Muscle layer of duodenum (tissue), 2 donors: ENCODE data around the gene MIS12.

Source experiments
- H3K27ac ChIP-seq: one replicate; pipeline ENCODE4 v1.7.0; 2013; ENCODE audit warnings: mild to moderate bottlenecking, low read length
- H3K27me3 ChIP-seq: one replicate; pipeline ENCODE4 v1.7.0; 2013; ENCODE audit warnings: low read depth, mild to moderate bottlenecking, control low read depth, low read length
- H3K36me3 ChIP-seq, 2 donors: one replicate each; pipeline ENCODE4 v1.7.0; 2013; ENCODE audit warnings: low read length in 2 of 2, control low read depth in 1 of 2, mild to moderate bottlenecking in 1 of 2; ENCODE audit not compliant: insufficient read depth in 2 of 2, control insufficient read depth in 1 of 2
- H3K4me1 ChIP-seq, 2 donors: one replicate each; pipeline ENCODE4 v1.7.0; 2013; ENCODE audit warnings: low read length in 2 of 2, mild to moderate bottlenecking in 2 of 2, control low read depth in 1 of 2, moderate library complexity in 1 of 2; ENCODE audit not compliant: insufficient read depth in 2 of 2, control insufficient read depth in 1 of 2
- H3K4me3 ChIP-seq, 2 donors: one replicate each; pipeline ENCODE4 v1.7.0; 2013; ENCODE audit warnings: low read length in 2 of 2, low read depth in 1 of 2, mild to moderate bottlenecking in 1 of 2
- H3K9me3 ChIP-seq, 2 donors: one replicate each; pipeline ENCODE4 v1.7.0; 2013; ENCODE audit warnings: low read length in 2 of 2, control low read depth in 1 of 2, mild to moderate bottlenecking in 1 of 2; ENCODE audit not compliant: control insufficient read depth in 1 of 2
- donor health status: healthy.

MIS12 gene

DNA sequence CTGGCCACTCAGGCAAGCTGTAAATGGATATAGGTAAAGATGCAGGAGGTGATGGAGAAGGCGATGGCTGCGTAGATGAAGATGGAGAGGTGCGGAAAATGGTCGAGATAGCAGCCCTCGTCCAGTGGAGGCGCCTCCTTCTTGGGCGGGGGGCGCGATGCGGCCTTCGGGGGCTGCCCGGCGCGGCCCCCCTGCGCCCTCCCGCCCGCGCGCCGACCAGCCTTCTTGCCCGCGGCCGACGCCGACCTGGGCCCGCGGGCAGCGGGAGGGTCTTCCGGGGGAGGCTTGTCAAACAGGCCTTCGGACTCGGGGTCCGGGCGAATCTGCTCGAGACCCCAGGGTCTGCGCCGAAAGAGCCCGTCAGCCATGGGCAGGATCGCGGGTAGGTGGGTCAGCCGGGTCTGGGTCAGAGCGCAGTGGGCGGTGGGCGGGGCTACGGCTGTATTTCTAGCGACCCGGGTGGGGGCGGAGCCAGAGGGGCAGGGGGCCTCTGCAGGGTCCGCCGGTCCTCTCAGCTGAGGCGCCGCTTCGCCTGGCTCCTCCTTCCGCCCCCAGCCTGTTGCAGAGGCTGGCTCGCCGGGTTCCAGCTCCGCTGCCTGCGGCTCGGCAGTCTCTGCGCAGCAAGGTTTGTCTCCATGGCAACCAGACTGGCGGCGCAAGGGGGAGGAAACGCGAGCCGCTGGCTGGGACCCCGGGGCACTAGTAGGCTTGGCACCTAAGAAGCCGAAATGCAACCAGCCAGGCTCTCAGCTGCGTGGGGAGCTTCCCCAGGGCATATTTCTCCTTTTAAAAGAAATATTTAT, 14.4 kb downstream of the MIS12 start:
- Histone ChIP-seq H3K27ac (no peak overlapping the region), H3K4me1 (peaks cover 0 to 11% of the 10 kb centered on the region in 2 donors), H3K9me3 (no peaks in the 10 kb centered on the region), H3K4me3 (peak overlapping the region; percentile 59 to 69), H3K27me3 (no peaks in the 10 kb centered on the region), H3K36me3 (no peaks in the 10 kb centered on the region)

- Histone ChIP-seq H3K27ac (no peak overlapping the region), H3K36me3 (no peaks in the 10 kb centered on the region), H3K27me3 (no peaks in the 10 kb centered on the region), H3K4me3 (no peak overlapping the region), H3K9me3 (no peaks in the 10 kb centered on the region), H3K4me1 (peaks cover 0 to 11% of the 10 kb centered on the region in 2 donors)
Measured at GRCh38 chr17:5501685-5502084, 15.3 kb downstream of the MIS12 start.

DNA sequence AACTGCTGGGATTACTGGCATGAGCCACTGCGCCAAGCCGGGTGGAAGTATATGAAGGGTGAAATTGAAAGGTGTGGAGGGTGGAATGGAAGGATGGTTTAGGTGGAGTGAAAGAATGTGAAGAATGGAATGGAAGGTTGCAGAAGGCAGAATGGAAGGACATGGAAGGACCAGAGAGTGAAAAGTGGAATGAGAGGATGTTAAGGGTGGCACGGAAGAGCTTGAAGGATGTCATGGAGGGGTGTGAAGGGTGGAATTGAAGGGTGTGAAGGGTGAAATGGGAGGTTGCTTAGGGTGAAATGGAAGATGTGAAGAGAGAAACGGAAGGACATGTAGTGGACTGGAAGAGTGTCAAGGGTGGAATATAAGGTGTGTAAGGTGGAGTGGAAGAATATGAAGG, 16.2 kb downstream of the MIS12 start:
- H3K4me1 ChIP-seq: peaks cover 0 to 11% of the 10 kb centered on the region in 2 donors
- H3K4me3 ChIP-seq: no peak overlapping the region
- H3K27ac ChIP-seq: no peak overlapping the region
- H3K36me3 ChIP-seq: no peaks in the 10 kb centered on the region
- H3K27me3 ChIP-seq: no peaks in the 10 kb centered on the region
- H3K9me3 ChIP-seq: no peaks in the 10 kb centered on the region

- no peaks in the 10 kb centered on the region for H3K27me3 ChIP-seq
- H3K27ac ChIP-seq: no peak overlapping the region
- no peak overlapping the region for H3K4me3 ChIP-seq
- no peaks in the 10 kb centered on the region for H3K9me3 ChIP-seq
- H3K4me1 ChIP-seq: no peaks in the 10 kb centered on the region
- H3K36me3 ChIP-seq: no peaks in the 10 kb centered on the region
Measured at GRCh38 chr17:5506307-5506706, 19.9 kb downstream of the MIS12 start.

GRCh38 chr17:5508810-5509209, 22.4 kb downstream of the MIS12 start:
- H3K4me3 ChIP-seq: no peak overlapping the region
- no peaks in the 10 kb centered on the region for H3K36me3 ChIP-seq
- H3K27ac ChIP-seq: no peak overlapping the region
- H3K27me3 ChIP-seq: no peaks in the 10 kb centered on the region
- no peaks in the 10 kb centered on the region for H3K9me3 ChIP-seq
- H3K4me1 ChIP-seq: no peaks in the 10 kb centered on the region

DNA sequence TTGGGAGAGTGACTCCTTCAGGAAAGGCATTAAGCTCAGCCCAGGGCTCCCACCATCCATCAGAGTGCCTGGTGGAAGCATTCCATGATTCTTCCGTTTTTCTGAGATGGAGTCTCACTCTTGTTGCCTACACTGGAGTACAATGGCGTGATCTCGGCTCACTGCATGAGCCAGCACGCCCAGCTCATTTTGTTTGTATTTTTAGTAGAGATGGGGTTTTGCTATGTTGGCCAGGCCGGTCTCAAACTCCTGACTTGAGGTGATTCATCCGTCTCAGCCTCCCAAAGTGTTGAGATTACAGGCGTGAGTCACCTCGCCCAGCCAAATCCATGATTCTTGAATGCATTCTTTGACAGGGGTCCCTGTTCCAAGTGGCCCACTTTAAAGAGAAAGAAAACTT, 23.1 kb downstream of the MIS12 start:
- no peaks in the 10 kb centered on the region for H3K9me3 ChIP-seq
- no peaks in the 10 kb centered on the region for H3K4me1 ChIP-seq
- no peak overlapping the region for H3K27ac ChIP-seq
- no peaks in the 10 kb centered on the region for H3K27me3 ChIP-seq
- no peak overlapping the region for H3K4me3 ChIP-seq
- no peaks in the 10 kb centered on the region for H3K36me3 ChIP-seq

DNA sequence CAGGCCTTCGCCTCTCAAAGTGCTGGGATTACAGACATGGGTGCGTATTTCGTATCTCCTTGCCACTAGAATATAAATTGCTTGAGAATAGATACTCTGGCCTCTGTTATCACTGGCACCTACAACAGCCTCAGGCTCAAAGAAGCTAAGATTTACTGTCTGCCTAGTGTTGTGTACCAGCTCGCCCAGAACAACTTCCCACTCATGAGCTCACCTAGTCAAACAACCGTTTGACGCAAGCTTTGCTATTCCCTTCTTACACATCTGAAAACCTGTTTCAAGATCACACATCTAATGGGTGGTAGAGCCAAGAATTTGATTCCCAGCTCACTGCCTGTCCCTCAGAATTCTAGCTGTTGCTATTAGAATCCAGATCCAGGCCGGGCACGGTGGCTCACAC, 24.4 kb downstream of the MIS12 start:
- peaks cover 0 to 6% of the 10 kb centered on the region in 2 donors for H3K36me3 ChIP-seq
- H3K9me3 ChIP-seq: no peaks in the 10 kb centered on the region
- no peak overlapping the region for H3K27ac ChIP-seq
- no peaks in the 10 kb centered on the region for H3K4me1 ChIP-seq
- H3K4me3 ChIP-seq: no peak overlapping the region
- H3K27me3 ChIP-seq: no peaks in the 10 kb centered on the region

DNA sequence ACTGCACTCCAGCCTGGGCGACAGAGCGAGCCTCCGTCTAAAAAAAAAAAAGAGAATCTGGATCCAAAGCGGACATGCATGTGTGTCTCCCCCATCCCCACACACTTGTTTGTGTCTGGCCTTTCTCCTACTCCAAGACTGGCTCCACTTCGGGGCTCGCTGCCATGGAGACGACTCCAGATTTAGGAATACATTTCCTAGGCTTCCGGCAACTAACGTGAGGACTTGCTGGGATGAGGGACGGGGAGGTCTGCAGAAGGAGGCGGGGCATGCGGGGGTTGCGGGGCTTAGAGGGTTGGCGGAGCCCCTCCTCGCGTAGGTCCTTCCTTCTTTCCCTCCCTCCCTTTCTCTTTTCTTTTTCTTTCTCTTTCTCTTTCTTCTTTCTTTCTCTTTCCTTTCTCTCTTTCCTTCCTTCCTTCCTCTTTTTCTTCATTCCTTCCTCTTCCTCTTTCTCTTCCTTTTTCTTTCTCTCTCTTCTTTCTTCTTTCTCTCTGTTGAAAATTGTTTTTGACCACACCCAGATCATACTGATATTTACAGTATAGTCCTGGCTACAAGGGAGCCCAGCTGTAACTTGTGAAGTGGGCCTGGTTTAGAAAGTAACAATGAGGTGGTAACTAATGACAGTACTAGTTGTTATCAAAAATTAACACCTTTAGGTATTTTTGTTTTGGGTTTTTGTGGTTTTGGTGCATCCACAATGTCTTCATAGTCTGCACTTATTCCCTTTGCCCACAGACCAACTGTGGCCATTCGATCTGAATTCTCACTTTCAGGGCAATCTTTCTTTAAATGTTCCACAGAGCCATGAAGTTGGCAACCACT, 25.2 kb downstream of the MIS12 start:
- Histone ChIP-seq H3K4me3 (no peak overlapping the region), H3K9me3 (no peaks in the 10 kb centered on the region), H3K27ac (no peak overlapping the region), H3K4me1 (no peaks in the 10 kb centered on the region), H3K36me3 (peaks cover 0 to 6% of the 10 kb centered on the region in 2 donors), H3K27me3 (no peaks in the 10 kb centered on the region)

DNA sequence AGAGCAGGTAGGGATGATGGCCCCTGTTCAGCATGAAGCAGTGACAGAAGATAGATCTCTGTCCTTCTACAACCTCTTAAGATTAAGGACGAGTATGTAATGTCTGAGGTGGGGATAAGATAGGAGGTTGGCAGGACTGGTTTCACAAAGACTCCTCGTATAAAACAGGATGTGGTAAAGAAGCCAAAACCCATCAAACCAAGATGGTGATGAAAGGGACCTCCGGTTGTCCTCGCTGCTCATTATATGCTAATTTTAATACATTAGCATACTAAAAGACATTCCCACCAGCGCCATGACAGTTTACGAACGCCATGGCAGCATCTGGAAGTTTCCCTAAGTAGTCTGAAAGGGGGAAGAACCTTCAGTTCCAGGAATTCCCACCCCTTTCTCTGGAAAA, 27.3 kb downstream of the MIS12 start:
- H3K4me3 ChIP-seq: no peak overlapping the region
- H3K9me3 ChIP-seq: no peaks in the 10 kb centered on the region
- H3K27me3 ChIP-seq: no peaks in the 10 kb centered on the region
- no peaks in the 10 kb centered on the region for H3K4me1 ChIP-seq
- H3K27ac ChIP-seq: no peak overlapping the region
- H3K36me3 ChIP-seq: peaks cover 0 to 6% of the 10 kb centered on the region in 2 donors

DNA sequence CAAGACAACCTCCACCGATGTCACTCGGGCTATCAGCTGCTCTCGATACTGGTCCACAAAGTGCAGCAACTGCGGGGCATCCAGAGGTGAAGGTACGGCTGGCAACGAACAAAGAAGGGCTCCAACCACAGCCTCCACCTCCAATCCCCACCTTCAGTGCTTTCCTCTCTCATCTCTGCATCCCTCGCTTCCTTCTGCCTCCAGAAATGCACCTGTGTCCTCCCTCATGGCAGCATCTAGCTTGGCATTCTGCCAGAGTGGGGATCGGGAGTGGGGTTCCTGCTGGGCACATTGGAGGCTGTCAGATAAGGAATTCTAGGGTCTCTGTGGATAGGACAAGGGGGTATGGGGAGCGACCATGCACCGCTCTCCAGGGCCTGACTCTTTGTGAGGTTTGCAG, 28.6 kb downstream of the MIS12 start:
- Histone ChIP-seq H3K36me3 (peaks cover 0 to 6% of the 10 kb centered on the region in 2 donors), H3K27me3 (no peaks in the 10 kb centered on the region), H3K4me3 (no peak overlapping the region), H3K4me1 (no peaks in the 10 kb centered on the region), H3K27ac (no peak overlapping the region), H3K9me3 (no peaks in the 10 kb centered on the region)

- no peaks in the 10 kb centered on the region for H3K27me3 ChIP-seq
- no peak overlapping the region for H3K27ac ChIP-seq
- no peaks in the 10 kb centered on the region for H3K4me1 ChIP-seq
- H3K4me3 ChIP-seq: no peak overlapping the region
- H3K9me3 ChIP-seq: no peaks in the 10 kb centered on the region
- H3K36me3 ChIP-seq: peaks cover 0 to 9% of the 10 kb centered on the region in 2 donors
Measured at GRCh38 chr17:5516060-5516792, 29.9 kb downstream of the MIS12 start.
